ENCODE measurements around the gene MYO5C. TPM values are rescaled to one million over a fixed set of nuclear protein-coding genes. Genes with fewer than 3 reads are reported as not detected.

Gene MYO5C
- total and polyA plus RNA-seq, 2 of the 13 experiments (the other 11 are each of a cell fraction or from before 2014, with no cell fraction given) = 15.7 to 23.7 TPM

DNA sequence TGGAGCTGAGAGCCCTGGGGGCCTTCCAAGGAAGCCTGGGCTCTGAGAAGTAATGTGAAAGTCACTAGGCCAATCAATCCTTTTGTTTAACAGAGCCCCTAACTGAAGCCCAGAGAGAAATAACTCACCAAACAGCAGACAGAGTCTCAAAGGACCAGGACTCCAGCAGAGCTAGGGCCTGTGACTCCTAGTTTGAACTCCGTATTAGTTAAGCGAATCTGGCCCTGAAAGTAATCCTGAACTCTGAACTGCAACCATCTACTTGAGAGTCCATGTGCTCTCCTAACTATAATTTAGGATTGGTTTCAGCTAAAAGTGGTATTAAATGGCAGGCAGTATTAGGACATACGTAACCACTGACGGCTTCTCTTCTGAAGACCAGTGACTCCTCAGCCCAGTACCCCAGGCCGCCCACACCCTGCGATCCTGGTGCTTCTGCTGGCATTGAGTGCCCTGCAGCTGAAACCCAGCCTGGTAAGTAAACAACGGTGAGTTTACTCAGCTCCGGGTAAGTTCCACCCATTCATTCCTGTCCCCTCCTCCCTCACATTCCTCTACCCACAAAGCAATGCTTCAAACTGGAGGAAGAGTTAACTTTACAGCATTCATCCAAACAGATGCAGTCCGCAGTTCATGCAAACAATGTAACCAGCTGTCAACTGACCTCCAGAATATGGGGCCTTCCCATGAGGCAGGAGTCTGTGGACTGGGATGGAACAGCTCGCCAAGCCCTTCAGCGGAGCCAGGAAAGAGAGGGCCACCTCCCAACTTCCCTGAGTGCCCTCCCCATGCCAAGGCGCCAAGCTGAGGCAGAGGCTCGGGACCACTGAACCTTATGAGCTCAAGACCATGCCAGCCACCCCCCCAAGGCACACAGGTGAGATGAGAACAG is 7.3 kb downstream of the MYO5C start (continued):
- peak; percentile 82 for TF ChIP-seq ZFP91 (CRISPR knock-in tag; IDR thresholded peaks at IDR 0.05; ENCODE audit: borderline replicate concordance)
- TF ChIP-seq ZNF317 (CRISPR knock-in tag; IDR thresholded peaks at IDR 0.05) = peak; percentile 82
- peak; percentile 81; the same call in 1 of the 2 replicates for TF ChIP-seq HIVEP1 (CRISPR knock-in tag; IDR thresholded peaks at IDR 0.05)
- TF ChIP-seq KLF16 (CRISPR knock-in tag; IDR thresholded peaks at IDR 0.05) = peak in 1 of 2 experiments; percentile 89; a peak in 1 of 4 replicates
- peak; percentile 23; the same call in 1 of the 2 replicates for TF ChIP-seq THAP7 (CRISPR knock-in tag; IDR thresholded peaks at IDR 0.05)
- peak; percentile 75 for TF ChIP-seq HNF4G (IDR thresholded peaks at IDR 0.05; ENCODE audit: borderline replicate concordance, low read depth, low read length)
- TF ChIP-seq HNF4G (CRISPR knock-in tag; IDR thresholded peaks at IDR 0.05; ENCODE audit: borderline replicate concordance, low read depth) = no peak
- peak; percentile 99 for TF ChIP-seq HIC2 (CRISPR knock-in tag; IDR thresholded peaks at IDR 0.05; ENCODE audit: low read depth)
- TF ChIP-seq PPARG (CRISPR knock-in tag; conservative IDR thresholded peaks at IDR 0.05) = peak; percentile 91
- TF ChIP-seq POGZ (CRISPR knock-in tag; IDR thresholded peaks at IDR 0.05) = peak; percentile 97
- no peak; the same call in 1 of the 2 replicates for TF ChIP-seq MLX (CRISPR knock-in tag; IDR thresholded peaks at IDR 0.05)
- TF ChIP-seq ELF1 (CRISPR knock-in tag; IDR thresholded peaks at IDR 0.05) = peak; percentile 40; the same call in 1 of the 2 replicates
- TF ChIP-seq, protein P1, sequence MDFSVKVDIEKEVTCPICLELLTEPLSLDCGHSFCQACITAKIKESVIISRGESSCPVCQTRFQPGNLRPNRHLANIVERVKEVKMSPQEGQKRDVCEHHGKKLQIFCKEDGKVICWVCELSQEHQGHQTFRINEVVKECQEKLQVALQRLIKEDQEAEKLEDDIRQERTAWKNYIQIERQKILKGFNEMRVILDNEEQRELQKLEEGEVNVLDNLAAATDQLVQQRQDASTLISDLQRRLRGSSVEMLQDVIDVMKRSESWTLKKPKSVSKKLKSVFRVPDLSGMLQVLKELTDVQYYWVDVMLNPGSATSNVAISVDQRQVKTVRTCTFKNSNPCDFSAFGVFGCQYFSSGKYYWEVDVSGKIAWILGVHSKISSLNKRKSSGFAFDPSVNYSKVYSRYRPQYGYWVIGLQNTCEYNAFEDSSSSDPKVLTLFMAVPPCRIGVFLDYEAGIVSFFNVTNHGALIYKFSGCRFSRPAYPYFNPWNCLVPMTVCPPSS (IDR thresholded peaks at IDR 0.05) = no peak
- peak; percentile 79 for TF ChIP-seq SOX13 (IDR thresholded peaks at IDR 0.05)
- TF ChIP-seq SOX13 (CRISPR knock-in tag; conservative IDR thresholded peaks at IDR 0.05 in 1 of 2, IDR thresholded peaks at IDR 0.05 in 1 of 2) = peak in 1 of 2 experiments; percentile 95; a peak in 2 of 4 replicates
- no peak for TF ChIP-seq ZNF7 (CRISPR knock-in tag; IDR thresholded peaks at IDR 0.05)
- TF ChIP-seq ZNF335 (CRISPR knock-in tag; IDR thresholded peaks at IDR 0.05) = 0 out of 2 replicates have a peak, but pooled peaks have one; percentile 58
- TF ChIP-seq ZSCAN31 (CRISPR knock-in tag; IDR thresholded peaks at IDR 0.05; ENCODE audit: low read depth) = peak; percentile 86; the same call in 1 of the 2 replicates
- TF ChIP-seq, protein P2, sequence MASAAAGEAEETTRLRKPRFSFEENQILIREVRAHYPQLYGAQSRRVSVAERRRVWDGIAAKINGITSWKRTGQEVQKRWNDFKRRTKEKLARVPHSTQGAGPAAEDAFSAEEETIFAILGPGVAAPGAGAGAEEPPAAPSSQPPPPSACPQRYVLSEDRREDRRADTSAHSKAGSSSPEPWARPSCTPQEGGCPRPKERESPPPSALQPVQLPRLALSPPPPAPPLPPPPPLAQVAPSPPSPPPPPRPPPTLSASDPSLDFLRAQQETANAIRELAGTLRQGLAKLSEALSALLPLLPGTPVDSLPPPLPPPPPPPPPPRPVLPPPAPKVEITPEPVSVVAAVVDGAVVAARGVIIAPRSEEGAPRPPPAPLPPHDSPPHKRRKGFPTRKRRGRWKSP (CRISPR knock-in tag; IDR thresholded peaks at IDR 0.05) = 0 out of 2 replicates have a peak, but pooled peaks have one; percentile 58
- TF ChIP-seq PHF8 (CRISPR knock-in tag; IDR thresholded peaks at IDR 0.05) = peak; percentile 40
